ENCODE data around the gene NDRG4. TPM values are rescaled to one million over a fixed set of nuclear protein-coding genes. Genes with fewer than 3 reads are reported as not detected.
"Not testable (repeated sequence)": the region's sequence is repeated elsewhere in the genome, so short reads cannot be mapped to it uniquely, and the experiment has no call there.

The NDRG4 gene
- total RNA-seq, 1 donor from 2014 or later, result 677 TPM

DNA sequence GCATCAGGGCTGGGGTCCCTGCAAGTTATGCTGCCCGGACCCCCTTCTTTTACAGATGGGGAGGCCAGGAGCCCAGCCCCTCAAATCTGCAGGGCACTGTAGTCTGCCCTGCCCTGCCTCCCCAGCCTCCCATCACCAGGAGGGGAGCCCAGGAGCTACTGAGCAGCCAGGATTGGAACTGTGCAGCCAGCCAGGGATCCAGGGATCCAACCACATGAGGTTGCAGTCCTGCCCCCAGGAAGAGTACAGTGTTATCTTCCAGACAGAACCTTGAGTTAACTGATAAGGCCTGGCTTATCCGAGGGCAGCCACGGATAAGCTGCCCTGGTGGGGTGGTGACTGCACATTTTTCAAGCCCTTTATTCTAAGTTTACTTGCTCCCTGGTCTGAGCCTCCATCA is 11.4 kb upstream of the NDRG4 start:
- no peak for DNase-seq
- Mint-ChIP-seq H3K27me3 (ENCODE audit: unreplicated experiment) (peaks cover 6% of the 10 kb centered on the region), H3K36me3 (ENCODE audit: unreplicated experiment) (no peaks in the 10 kb centered on the region), H3K27ac (ENCODE audit: unreplicated experiment) (no peak overlapping the region), H3K4me1 (ENCODE audit: low read depth, unreplicated experiment) (peaks cover 30% of the 10 kb centered on the region), H3K9me3 (ENCODE audit: unreplicated experiment) (peaks cover 4% of the 10 kb centered on the region), H3K4me3 (ENCODE audit: unreplicated experiment) (no peak overlapping the region)
- TF ChIP-seq, protein P1, sequence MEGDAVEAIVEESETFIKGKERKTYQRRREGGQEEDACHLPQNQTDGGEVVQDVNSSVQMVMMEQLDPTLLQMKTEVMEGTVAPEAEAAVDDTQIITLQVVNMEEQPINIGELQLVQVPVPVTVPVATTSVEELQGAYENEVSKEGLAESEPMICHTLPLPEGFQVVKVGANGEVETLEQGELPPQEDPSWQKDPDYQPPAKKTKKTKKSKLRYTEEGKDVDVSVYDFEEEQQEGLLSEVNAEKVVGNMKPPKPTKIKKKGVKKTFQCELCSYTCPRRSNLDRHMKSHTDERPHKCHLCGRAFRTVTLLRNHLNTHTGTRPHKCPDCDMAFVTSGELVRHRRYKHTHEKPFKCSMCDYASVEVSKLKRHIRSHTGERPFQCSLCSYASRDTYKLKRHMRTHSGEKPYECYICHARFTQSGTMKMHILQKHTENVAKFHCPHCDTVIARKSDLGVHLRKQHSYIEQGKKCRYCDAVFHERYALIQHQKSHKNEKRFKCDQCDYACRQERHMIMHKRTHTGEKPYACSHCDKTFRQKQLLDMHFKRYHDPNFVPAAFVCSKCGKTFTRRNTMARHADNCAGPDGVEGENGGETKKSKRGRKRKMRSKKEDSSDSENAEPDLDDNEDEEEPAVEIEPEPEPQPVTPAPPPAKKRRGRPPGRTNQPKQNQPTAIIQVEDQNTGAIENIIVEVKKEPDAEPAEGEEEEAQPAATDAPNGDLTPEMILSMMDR (IDR thresholded peaks at IDR 0.05; ENCODE audit: partially characterized antibody, unreplicated experiment), result no peak

DNA sequence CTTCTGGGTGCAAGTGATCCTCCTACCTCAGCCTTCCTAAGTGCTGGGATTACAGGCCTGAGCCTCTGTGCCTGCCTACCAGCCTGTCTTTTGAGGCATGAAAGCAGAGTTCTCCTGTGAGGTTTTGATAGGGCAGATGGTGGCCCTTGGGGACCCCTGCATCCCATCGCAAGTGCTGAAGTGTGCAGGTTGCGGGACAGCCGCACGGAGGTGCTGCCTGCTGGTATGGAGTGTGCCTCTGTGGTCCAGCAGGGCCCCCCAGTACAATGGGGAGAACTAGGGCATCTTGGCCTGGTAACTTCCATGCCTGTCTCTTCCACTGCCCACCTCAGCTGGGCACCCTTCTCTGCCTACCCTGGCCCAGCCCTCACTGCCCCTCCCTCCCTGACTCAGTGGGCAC is 9.9 kb upstream of the NDRG4 start:
- Mint-ChIP-seq H3K4me3 (ENCODE audit: unreplicated experiment) (no peak overlapping the region), H3K27ac (ENCODE audit: unreplicated experiment) (no peak overlapping the region), H3K27me3 (ENCODE audit: unreplicated experiment) (peaks cover 9% of the 10 kb centered on the region), H3K36me3 (ENCODE audit: unreplicated experiment) (no peaks in the 10 kb centered on the region), H3K4me1 (ENCODE audit: low read depth, unreplicated experiment) (peaks cover 34% of the 10 kb centered on the region), H3K9me3 (ENCODE audit: unreplicated experiment) (peaks cover 6% of the 10 kb centered on the region)
- DNase-seq, result no peak
- TF ChIP-seq, protein P1 (IDR thresholded peaks at IDR 0.05; ENCODE audit: partially characterized antibody, unreplicated experiment), result no peak

DNA sequence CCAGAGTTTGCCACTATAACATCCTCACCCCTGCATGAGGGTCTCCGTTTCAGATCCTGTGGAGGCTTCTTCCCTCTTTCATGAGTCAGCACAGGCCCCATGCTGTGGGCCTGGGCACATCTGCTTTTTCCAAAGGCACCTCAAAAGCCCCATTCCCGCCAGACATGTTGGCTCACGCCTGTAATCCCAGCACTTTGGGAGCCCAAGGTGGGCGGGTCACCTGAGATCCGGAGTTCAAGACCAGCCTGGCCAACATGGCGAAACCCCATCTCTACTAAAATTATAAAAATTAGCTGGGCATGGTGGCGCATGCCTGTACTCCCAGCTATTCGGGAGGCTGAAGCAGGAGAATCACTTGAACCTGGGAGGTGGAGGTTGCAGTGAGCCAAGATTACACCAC is 9.4 kb upstream of the NDRG4 start:
- not testable (repeated sequence) for DNase-seq; H3K27ac Mint-ChIP-seq (ENCODE audit: unreplicated experiment); H3K4me3 Mint-ChIP-seq (ENCODE audit: unreplicated experiment); H3K36me3 Mint-ChIP-seq (ENCODE audit: unreplicated experiment)
- peaks cover 33% of the 10 kb centered on the region for H3K4me1 Mint-ChIP-seq (ENCODE audit: low read depth, unreplicated experiment)
- H3K9me3 Mint-ChIP-seq (ENCODE audit: unreplicated experiment), result peaks cover 11% of the 10 kb centered on the region
- peaks cover 10% of the 10 kb centered on the region for H3K27me3 Mint-ChIP-seq (ENCODE audit: unreplicated experiment)

DNA sequence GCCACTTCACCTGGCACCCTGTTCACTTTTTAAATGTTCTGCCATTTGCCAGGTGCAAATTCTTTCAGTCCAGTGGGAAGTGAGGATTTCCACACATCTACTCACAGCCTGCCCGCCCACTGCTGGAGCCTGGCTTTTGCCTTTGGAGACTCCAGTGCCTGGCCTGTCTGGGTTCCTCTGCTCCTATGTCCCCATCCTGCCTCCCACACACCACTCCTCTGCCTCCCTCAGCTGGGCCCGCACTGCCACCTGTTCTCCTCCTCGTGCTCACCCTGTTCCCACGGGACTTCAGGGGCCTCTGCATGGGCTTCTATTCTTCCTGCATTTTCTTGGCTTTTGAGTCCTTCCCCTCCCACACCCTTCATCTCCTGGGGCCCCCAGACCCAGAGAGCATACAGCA is 7.9 kb upstream of the NDRG4 start:
- TF ChIP-seq, protein P1 (IDR thresholded peaks at IDR 0.05; ENCODE audit: partially characterized antibody, unreplicated experiment), result no peak
- H3K27me3 Mint-ChIP-seq (ENCODE audit: unreplicated experiment), result peaks cover 13% of the 10 kb centered on the region
- peak overlapping the region; percentile 49 for H3K4me3 Mint-ChIP-seq (ENCODE audit: unreplicated experiment)
- no peaks in the 10 kb centered on the region for H3K36me3 Mint-ChIP-seq (ENCODE audit: unreplicated experiment)
- H3K9me3 Mint-ChIP-seq (ENCODE audit: unreplicated experiment), result peaks cover 14% of the 10 kb centered on the region
- peaks cover 33% of the 10 kb centered on the region for H3K4me1 Mint-ChIP-seq (ENCODE audit: low read depth, unreplicated experiment)
- H3K27ac Mint-ChIP-seq (ENCODE audit: unreplicated experiment), result peak overlapping the region; percentile 46
- no peak for DNase-seq

DNA sequence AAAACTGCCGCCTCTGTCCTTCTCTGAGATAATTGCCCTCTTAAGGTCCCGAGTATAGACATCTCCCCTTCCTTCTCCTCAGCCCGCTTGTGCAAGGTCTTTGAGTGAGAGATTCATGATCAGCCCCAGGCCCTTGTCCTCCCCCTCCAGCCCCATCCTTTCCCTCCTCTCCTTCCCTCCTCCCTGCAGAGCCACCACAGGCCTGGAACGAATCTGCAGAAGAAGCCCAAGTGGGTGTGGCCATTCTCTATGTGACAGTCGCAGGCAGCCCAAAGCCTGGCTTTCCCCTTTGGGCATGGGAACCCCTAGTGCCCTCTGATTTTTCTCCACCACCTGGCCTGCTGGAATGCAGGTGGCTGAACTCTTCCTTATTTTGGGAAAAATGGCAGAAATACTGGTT is 7.2 kb upstream of the NDRG4 start:
- H3K36me3 Mint-ChIP-seq (ENCODE audit: unreplicated experiment), result no peaks in the 10 kb centered on the region
- peaks cover 33% of the 10 kb centered on the region for H3K4me1 Mint-ChIP-seq (ENCODE audit: low read depth, unreplicated experiment)
- H3K27ac Mint-ChIP-seq (ENCODE audit: unreplicated experiment), result peak overlapping the region; percentile 46
- peak; percentile 47 for DNase-seq
- TF ChIP-seq, protein P1 (IDR thresholded peaks at IDR 0.05; ENCODE audit: partially characterized antibody, unreplicated experiment), result no peak
- peaks cover 15% of the 10 kb centered on the region for H3K9me3 Mint-ChIP-seq (ENCODE audit: unreplicated experiment)
- H3K27me3 Mint-ChIP-seq (ENCODE audit: unreplicated experiment), result peaks cover 10% of the 10 kb centered on the region
- peak overlapping the region; percentile 13 for H3K4me3 Mint-ChIP-seq (ENCODE audit: unreplicated experiment)

All from glutamatergic neuron (in vitro differentiated cells).